ENCODE measurements around the gene HIF1AN. TPM values are rescaled to one million over a fixed set of nuclear protein-coding genes. Genes with fewer than 3 reads are reported as not detected.

Gene HIF1AN
- total and polyA plus RNA-seq, 2 of the 8 experiments (the other 6 are each of a cell fraction or from before 2014, with no cell fraction given), result 10.9 to 62.8 TPM

DNA sequence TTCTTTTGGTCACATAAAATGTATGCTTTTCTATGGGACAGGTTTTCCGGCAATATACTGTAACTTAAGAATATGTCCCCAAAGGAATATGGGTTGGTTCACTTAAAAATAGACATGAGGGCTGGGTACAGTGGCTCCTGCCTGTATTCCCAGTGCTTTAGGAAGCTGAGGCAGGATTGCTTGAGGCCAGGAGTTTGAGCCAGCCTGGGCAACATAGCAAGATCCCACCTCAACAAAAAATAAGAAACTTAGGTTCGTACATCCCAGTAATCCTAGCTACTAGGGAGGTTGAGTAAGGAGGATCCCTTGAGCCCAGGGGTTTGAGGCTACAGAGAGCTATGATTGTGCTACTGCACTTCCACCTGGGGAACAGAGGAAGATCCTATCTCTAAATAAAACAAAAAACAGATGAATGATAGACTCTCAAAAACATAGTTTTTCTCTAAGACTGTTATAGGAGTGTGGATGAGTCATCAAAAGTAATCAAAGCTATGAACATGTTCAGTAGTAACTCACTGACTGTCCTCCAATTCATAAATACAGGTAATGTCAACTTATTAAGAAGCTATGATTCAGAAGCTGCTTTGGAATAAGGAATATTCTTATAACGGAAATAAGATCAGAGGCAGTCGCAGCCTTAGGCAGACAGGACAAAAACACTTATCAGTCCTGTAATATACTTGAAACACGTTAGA is 13.5 kb upstream of the HIF1AN start (continued):
- TF ChIP-seq SIX5 (IDR thresholded peaks at IDR 0.05; ENCODE audit: low read depth, low read length) (no peak), RAD21 (IDR thresholded peaks at IDR 0.05 in 1 of 2, conservative IDR thresholded peaks at IDR 0.05 in 1 of 2; ENCODE audit: low read depth in 2 of 2, low read length in 2 of 2) (no peak), JUN (IDR thresholded peaks at IDR 0.05; ENCODE audit: low read depth, low read length) (no peak)

Data from H1 (cell line).